AG04450 (cell line): Measurements from ENCODE around the gene VIPR2. TPM values are rescaled to one million over a fixed set of nuclear protein-coding genes. Genes with fewer than 3 reads are reported as not detected.

Experiments
- CTCF ChIA-PET: fragments of 300-600, 350-600 bp; formaldehyde crosslinking; extraction: SDS; loops from one replicate; lab custom pipeline; 2022; ENCODE audit warnings: antibody characterized with exemption, inconsistent platforms; lab: Charles Lee
- POLR2A ChIA-PET: fragments of 350-600 bp; formaldehyde crosslinking; extraction: SDS; loops from one replicate; lab custom pipeline; 2021; ENCODE audit warnings: antibody characterized with exemption, inconsistent platforms; lab: Yijun Ruan, JAX
- DNase-seq: peaks from one replicate; pipeline ENCODE4 v3.0.0-alpha.2; 2011; ENCODE audit warnings: low read depth, low spot score
- H3K27ac ChIP-seq: one replicate; pipeline ENCODE4 v1.5.1; 2012; ENCODE audit warnings: low read depth, low read length, control low read depth
- H3K27me3 ChIP-seq: one replicate; pipeline ENCODE4 v1.6.0; 2012; ENCODE audit warnings: low read length; ENCODE audit not compliant: control insufficient read depth, insufficient read depth
- H3K4me3 ChIP-seq: 2 replicates; pipeline ENCODE4 v1.5.1; 2011; ENCODE audit warnings: mild to moderate bottlenecking, low read depth, low read length, control low read depth
- H3K9me3 ChIP-seq: 2 replicates; pipeline ENCODE4 v1.5.1; 2012; ENCODE audit warnings: low read length; ENCODE audit not compliant: control insufficient read depth, insufficient read depth
- CTCF ChIP-seq: IDR thresholded peaks from 2 replicates; pipeline ENCODE4 v1.5.1; 2011; ENCODE audit warnings: low read depth, low read length, control low read depth, inconsistent platforms
- polyA plus RNA-seq: library from polyadenylated mRNA; depleted of rRNA; stranded (reverse); fragments of >200 nt; gene quantifications from 2 replicates; pipeline ENCODE4 v1.2.3, GENCODE V29; 2011

VIPR2 gene
- polyA plus RNA-seq, 1 experiment = not detected

- H3K27me3 ChIP-seq = no peaks in the 10 kb centered on the region
- ChIA-PET CTCF (no interaction called here), POLR2A (no interaction called here)
- no peak overlapping the region for H3K4me3 ChIP-seq
- no peak for DNase-seq
- TF ChIP-seq CTCF = no peak
- H3K27ac ChIP-seq = no peak overlapping the region
- H3K9me3 ChIP-seq = peaks cover 94% of the 10 kb centered on the region
Measured at GRCh38 chr7:159098811-159099655, 45.6 kb downstream of the VIPR2 start.

DNA sequence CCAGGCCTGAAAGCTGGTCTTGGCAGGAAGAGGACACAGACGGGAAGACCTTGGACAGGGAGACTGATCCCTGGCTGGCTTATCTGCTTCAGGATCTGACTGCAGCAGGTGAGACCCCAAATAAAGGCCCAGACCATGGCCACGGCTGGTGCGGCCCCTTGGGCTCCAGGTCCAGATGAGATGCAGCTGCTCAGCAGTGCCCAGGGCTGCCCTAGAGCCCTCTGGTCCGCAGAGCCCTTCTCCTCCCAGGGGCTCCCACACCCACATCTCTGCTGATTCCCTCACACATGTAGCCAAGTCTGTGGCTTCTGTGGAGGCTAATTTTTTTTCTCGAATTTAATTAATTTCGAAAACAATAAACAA is 46.3 kb downstream of the VIPR2 start:
- ChIA-PET POLR2A (no interaction called here), CTCF (no interaction called here)
- Histone ChIP-seq H3K4me3 (no peak overlapping the region), H3K9me3 (peaks cover 94% of the 10 kb centered on the region), H3K27me3 (no peaks in the 10 kb centered on the region), H3K27ac (no peak overlapping the region)
- no peak for TF ChIP-seq CTCF
- DNase-seq = no peak

GRCh38 chr7:159097661-159098423 is 46.8 kb downstream of the VIPR2 start:
- CTCF ChIA-PET = no interaction called here
- Histone ChIP-seq H3K27ac (no peak overlapping the region), H3K9me3 (peaks cover 94% of the 10 kb centered on the region), H3K27me3 (no peaks in the 10 kb centered on the region), H3K4me3 (no peak overlapping the region)
- DNase-seq = no peak
- no peak for TF ChIP-seq CTCF
- POLR2A ChIA-PET = no interaction called here

DNA sequence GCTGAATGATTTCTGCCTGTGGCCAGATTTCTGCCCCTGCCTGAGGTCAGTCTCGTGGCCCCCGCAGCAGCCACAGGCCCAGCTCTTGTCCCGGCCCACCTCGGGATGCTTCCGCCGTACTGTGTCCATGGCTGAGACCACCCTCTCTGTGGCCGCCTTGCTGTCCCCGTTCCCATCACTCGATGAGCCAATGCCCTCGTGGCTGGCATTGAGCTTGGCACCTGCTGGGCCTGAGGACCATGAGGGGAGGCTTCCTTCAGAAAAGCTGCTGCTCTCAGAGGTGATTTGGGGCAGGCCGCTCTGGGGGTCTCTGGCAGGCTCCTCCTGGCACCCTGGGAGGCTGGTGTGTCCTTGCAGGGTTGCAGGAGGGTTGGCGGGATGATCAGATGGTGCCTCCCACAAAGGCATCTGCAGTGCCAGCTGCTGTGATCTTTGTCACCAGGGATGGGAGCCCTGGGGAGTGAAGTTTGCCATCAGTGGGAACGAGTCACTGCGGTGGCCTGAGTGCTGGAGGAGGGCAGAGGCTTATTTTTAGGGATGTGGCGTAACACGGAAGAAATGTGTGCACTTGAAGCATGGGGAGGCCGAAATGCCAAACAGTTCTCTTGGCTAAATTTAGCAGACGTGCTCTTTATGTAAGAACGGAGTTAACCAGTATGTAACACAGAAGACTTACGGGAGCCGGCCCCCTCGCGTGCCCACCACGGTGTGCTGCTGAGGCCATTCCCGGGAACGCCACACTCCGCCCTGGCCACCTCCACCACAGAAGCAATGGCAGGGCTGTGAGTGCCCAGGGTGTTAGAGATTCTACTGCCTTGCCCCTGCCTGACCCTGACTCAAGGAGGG is 47.7 kb downstream of the VIPR2 start:
- ChIA-PET CTCF (no interaction called here), POLR2A (no interaction called here)
- H3K9me3 ChIP-seq = peaks cover 94% of the 10 kb centered on the region
- no peaks in the 10 kb centered on the region for H3K27me3 ChIP-seq
- no peak overlapping the region for H3K27ac ChIP-seq
- DNase-seq = no peak
- TF ChIP-seq CTCF = no peak
- no peak overlapping the region for H3K4me3 ChIP-seq
